ENCODE measurements around the gene PEX5.

DNA sequence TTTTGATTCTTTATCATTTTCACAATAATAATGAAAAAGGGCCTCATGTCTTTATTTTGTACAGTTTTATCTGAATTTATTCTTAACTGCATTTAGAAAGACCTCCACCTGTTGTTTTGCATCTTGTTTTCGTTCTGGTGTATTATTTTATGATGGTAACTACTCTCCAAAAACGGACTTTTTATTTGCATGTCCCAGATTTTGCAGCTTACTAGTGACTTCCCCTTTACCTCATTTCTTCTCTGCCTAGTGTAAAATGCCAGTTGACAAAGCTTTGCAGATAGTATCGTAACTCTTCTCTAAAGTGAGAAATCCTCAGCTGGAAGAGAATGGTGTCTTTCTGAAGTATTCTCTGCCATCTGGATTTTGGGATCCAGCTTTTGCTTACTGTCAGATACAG lies 17.2 kb downstream of the PEX5 start:
- TF ChIP-seq EP300 (IDR thresholded peaks at IDR 0.05; ENCODE audit: low read depth) (no peak), POLR2A (IDR thresholded peaks at IDR 0.05) (no peak), POLR2AphosphoS5 (IDR thresholded peaks at IDR 0.05) (no peak)

All from transverse colon (tissue), 3 donors.